ENCODE data around the gene CCDC9B.

The CCDC9B gene

GRCh38 chr15:40377606-40378005 is 36.9 kb upstream of the CCDC9B start:
- Histone ChIP-seq H3K4me1 (ENCODE audit: control insufficient read depth, insufficient read depth, low read length, poor library complexity, severe bottlenecking) (peaks cover 3% of the 10 kb centered on the region), H3K27ac (ENCODE audit: low read depth, low read length, severe bottlenecking) (no peak overlapping the region), H3K9me3 (ENCODE audit: control insufficient read depth, low read length) (no peaks in the 10 kb centered on the region), H3K4me3 (ENCODE audit: extremely low read depth, insufficient read depth, low read length, poor library complexity, severe bottlenecking) (no peak overlapping the region), H3K36me3 (ENCODE audit: control insufficient read depth, insufficient read depth, low read length) (no peaks in the 10 kb centered on the region)
- WGBS, 2 experiments (ENCODE audit: insufficient coverage in 2 of 2), result 92 to 100% methylated on average over 2 to 3 of the region's 3 CpGs

- H3K4me3 ChIP-seq (ENCODE audit: extremely low read depth, insufficient read depth, low read length, poor library complexity, severe bottlenecking), result no peak overlapping the region
- H3K27ac ChIP-seq (ENCODE audit: low read depth, low read length, severe bottlenecking), result no peak overlapping the region
- no peaks in the 10 kb centered on the region for H3K36me3 ChIP-seq (ENCODE audit: control insufficient read depth, insufficient read depth, low read length)
- 55 to 56% methylated on average over 2 of the region's 2 CpGs for WGBS, 2 experiments (ENCODE audit: insufficient coverage in 2 of 2)
- H3K4me1 ChIP-seq (ENCODE audit: control insufficient read depth, insufficient read depth, low read length, poor library complexity, severe bottlenecking), result no peaks in the 10 kb centered on the region
- H3K9me3 ChIP-seq (ENCODE audit: control insufficient read depth, low read length), result no peaks in the 10 kb centered on the region
Measured at GRCh38 chr15:40372981-40373380, 32.2 kb upstream of the CCDC9B start.

- Histone ChIP-seq H3K9me3 (ENCODE audit: control insufficient read depth, low read length) (no peaks in the 10 kb centered on the region), H3K4me3 (ENCODE audit: extremely low read depth, insufficient read depth, low read length, poor library complexity, severe bottlenecking) (no peak overlapping the region), H3K4me1 (ENCODE audit: control insufficient read depth, insufficient read depth, low read length, poor library complexity, severe bottlenecking) (no peaks in the 10 kb centered on the region), H3K27ac (ENCODE audit: low read depth, low read length, severe bottlenecking) (no peak overlapping the region), H3K36me3 (ENCODE audit: control insufficient read depth, insufficient read depth, low read length) (no peaks in the 10 kb centered on the region)
- WGBS, 2 experiments (ENCODE audit: insufficient coverage in 2 of 2), result 92 to 94% methylated on average over 11 to 13 of the region's 13 CpGs
Measured at GRCh38 chr15:40369971-40370370, 29.2 kb upstream of the CCDC9B start.

- 86 to 91% methylated on average over 6 to 9 of the region's 10 CpGs for WGBS, 2 experiments (ENCODE audit: insufficient coverage in 2 of 2)
- Histone ChIP-seq H3K27ac (ENCODE audit: low read depth, low read length, severe bottlenecking) (no peak overlapping the region), H3K9me3 (ENCODE audit: control insufficient read depth, low read length) (no peaks in the 10 kb centered on the region), H3K36me3 (ENCODE audit: control insufficient read depth, insufficient read depth, low read length) (no peaks in the 10 kb centered on the region), H3K4me3 (ENCODE audit: extremely low read depth, insufficient read depth, low read length, poor library complexity, severe bottlenecking) (no peak overlapping the region), H3K4me1 (ENCODE audit: control insufficient read depth, insufficient read depth, low read length, poor library complexity, severe bottlenecking) (no peaks in the 10 kb centered on the region)
Measured at GRCh38 chr15:40369474-40369869, 28.7 kb upstream of the CCDC9B start.

- no peak overlapping the region for H3K27ac ChIP-seq (ENCODE audit: low read depth, low read length, severe bottlenecking)
Measured at GRCh38 chr15:40368719-40369473, 28.2 kb upstream of the CCDC9B start.

GRCh38 chr15:40367686-40368611 is 27.2 kb upstream of the CCDC9B start:
- Histone ChIP-seq H3K9me3 (ENCODE audit: control insufficient read depth, low read length) (no peaks in the 10 kb centered on the region), H3K4me3 (ENCODE audit: extremely low read depth, insufficient read depth, low read length, poor library complexity, severe bottlenecking) (peak overlapping the region; percentile 2), H3K27ac (ENCODE audit: low read depth, low read length, severe bottlenecking) (no peak overlapping the region), H3K36me3 (ENCODE audit: control insufficient read depth, insufficient read depth, low read length) (no peaks in the 10 kb centered on the region), H3K4me1 (ENCODE audit: control insufficient read depth, insufficient read depth, low read length, poor library complexity, severe bottlenecking) (no peaks in the 10 kb centered on the region)
- WGBS, 2 experiments (ENCODE audit: insufficient coverage in 2 of 2), result 38 to 42% methylated on average over 59 to 77 of the region's 91 CpGs

More at GRCh38 chr15:40368719-40369473, 28.2 kb upstream of the CCDC9B start:
- Histone ChIP-seq H3K4me3 (ENCODE audit: extremely low read depth, insufficient read depth, low read length, poor library complexity, severe bottlenecking) (no peak overlapping the region), H3K9me3 (ENCODE audit: control insufficient read depth, low read length) (no peaks in the 10 kb centered on the region), H3K36me3 (ENCODE audit: control insufficient read depth, insufficient read depth, low read length) (no peaks in the 10 kb centered on the region), H3K4me1 (ENCODE audit: control insufficient read depth, insufficient read depth, low read length, poor library complexity, severe bottlenecking) (no peaks in the 10 kb centered on the region)
- WGBS, 2 experiments (ENCODE audit: insufficient coverage in 2 of 2), result 95 to 97% methylated on average over 24 of the region's 24 CpGs

- Histone ChIP-seq H3K4me1 (ENCODE audit: control insufficient read depth, insufficient read depth, low read length, poor library complexity, severe bottlenecking) (no peaks in the 10 kb centered on the region), H3K36me3 (ENCODE audit: control insufficient read depth, insufficient read depth, low read length) (no peaks in the 10 kb centered on the region), H3K4me3 (ENCODE audit: extremely low read depth, insufficient read depth, low read length, poor library complexity, severe bottlenecking) (no peak overlapping the region), H3K9me3 (ENCODE audit: control insufficient read depth, low read length) (no peaks in the 10 kb centered on the region), H3K27ac (ENCODE audit: low read depth, low read length, severe bottlenecking) (no peak overlapping the region)
- 97 to 98% methylated on average over 5 of the region's 5 CpGs for WGBS, 2 experiments (ENCODE audit: insufficient coverage in 2 of 2)
Measured at GRCh38 chr15:40367371-40367685, 26.6 kb upstream of the CCDC9B start.

GRCh38 chr15:40366457-40367370 is 26.0 kb upstream of the CCDC9B start:
- no peaks in the 10 kb centered on the region for H3K4me1 ChIP-seq (ENCODE audit: control insufficient read depth, insufficient read depth, low read length, poor library complexity, severe bottlenecking)
- WGBS, 2 experiments (ENCODE audit: insufficient coverage in 2 of 2), result 93 to 98% methylated on average over 12 to 14 of the region's 14 CpGs
- no peaks in the 10 kb centered on the region for H3K9me3 ChIP-seq (ENCODE audit: control insufficient read depth, low read length)
- H3K27ac ChIP-seq (ENCODE audit: low read depth, low read length, severe bottlenecking), result no peak overlapping the region
- no peak overlapping the region for H3K4me3 ChIP-seq (ENCODE audit: extremely low read depth, insufficient read depth, low read length, poor library complexity, severe bottlenecking)
- H3K36me3 ChIP-seq (ENCODE audit: control insufficient read depth, insufficient read depth, low read length), result no peaks in the 10 kb centered on the region

GRCh38 chr15:40365624-40366456 is 25.1 kb upstream of the CCDC9B start:
- H3K9me3 ChIP-seq (ENCODE audit: control insufficient read depth, low read length), result no peaks in the 10 kb centered on the region
- H3K4me1 ChIP-seq (ENCODE audit: control insufficient read depth, insufficient read depth, low read length, poor library complexity, severe bottlenecking), result no peaks in the 10 kb centered on the region
- H3K4me3 ChIP-seq (ENCODE audit: extremely low read depth, insufficient read depth, low read length, poor library complexity, severe bottlenecking), result no peak overlapping the region
- WGBS, 2 experiments (ENCODE audit: insufficient coverage in 2 of 2), result 92 to 94% methylated on average over 9 to 11 of the region's 11 CpGs
- no peak overlapping the region for H3K27ac ChIP-seq (ENCODE audit: low read depth, low read length, severe bottlenecking)
- no peaks in the 10 kb centered on the region for H3K36me3 ChIP-seq (ENCODE audit: control insufficient read depth, insufficient read depth, low read length)

- H3K4me3 ChIP-seq (ENCODE audit: extremely low read depth, insufficient read depth, low read length, poor library complexity, severe bottlenecking), result no peak overlapping the region
Measured at GRCh38 chr15:40365016-40365415, 24.3 kb upstream of the CCDC9B start.

More at GRCh38 chr15:40365016-40365415, 24.3 kb upstream of the CCDC9B start:
- Histone ChIP-seq H3K27ac (ENCODE audit: low read depth, low read length, severe bottlenecking) (no peak overlapping the region), H3K4me1 (ENCODE audit: control insufficient read depth, insufficient read depth, low read length, poor library complexity, severe bottlenecking) (no peaks in the 10 kb centered on the region), H3K36me3 (ENCODE audit: control insufficient read depth, insufficient read depth, low read length) (no peaks in the 10 kb centered on the region), H3K9me3 (ENCODE audit: control insufficient read depth, low read length) (no peaks in the 10 kb centered on the region)
- WGBS, 2 experiments (ENCODE audit: insufficient coverage in 2 of 2), result 96 to 98% methylated on average over 5 of the region's 5 CpGs
